Tibial nerve (tissue), 4 donors: ENCODE data around the gene PANX3. TPM values are rescaled to one million over a fixed set of nuclear protein-coding genes. Genes with fewer than 3 reads are reported as not detected.

Source experiments
- DNase-seq, 2 donors: peaks; one replicate each; pipeline ENCODE4 v3.0.0-alpha.2; 2019; ENCODE audit warnings: low spot score in 2 of 2
- H3K27ac ChIP-seq, 4 donors: fragments of 200-600 bp; sonication (generic) in 3 of 4; one replicate each; pipeline ENCODE4 v1.5.1; 2017 to 2019; ENCODE audit warnings: mild to moderate bottlenecking in 1 of 4
- H3K27me3 ChIP-seq, 2 donors: fragments of 200-600 bp; sonication (generic) in 1 of 2; one replicate each; pipeline versions ENCODE4 v1.5.1 to v1.6.0; 2017 to 2019
- H3K36me3 ChIP-seq, 3 donors: fragments of 200-600 bp; sonication (generic); one replicate each; pipeline ENCODE4 v1.5.1; 2018 to 2019
- H3K4me1 ChIP-seq, 4 donors: fragments of 200-600 bp; sonication (generic) in 3 of 4; one replicate each; pipeline ENCODE4 v1.5.1; 2017 to 2019
- H3K4me3 ChIP-seq, 4 donors: fragments of 200-600 bp; sonication (generic) in 3 of 4; one replicate each; pipeline ENCODE4 v1.5.1; 2017 to 2019; ENCODE audit warnings: mild to moderate bottlenecking in 1 of 4, moderate library complexity in 1 of 4
- H3K9me3 ChIP-seq, 4 donors: fragments of 200-600 bp; sonication (generic) in 3 of 4; one replicate each; pipeline ENCODE4 v1.5.1; 2017 to 2019
- CTCF ChIP-seq, 5 experiments: fragments of 200-600 bp in 3 of 5; fragments of 450-650 bp in 2 of 5; sonication (generic) in 3 of 5; IDR thresholded peaks; one replicate each; pipeline ENCODE4 v1.5.1; 2016 to 2019; ENCODE audit warnings: antibody characterized with exemption in 5 of 5, mild to moderate bottlenecking in 3 of 5, moderate library complexity in 2 of 5
- EP300 ChIP-seq, 2 donors: sonication (generic); formaldehyde crosslinking; IDR thresholded peaks; one replicate each; pipeline ENCODE4 v1.6.1; 2017; ENCODE audit warnings: antibody characterized with exemption in 2 of 2, mild to moderate bottlenecking in 1 of 2
- POLR2A ChIP-seq, 2 donors: fragments of 450-650 bp; IDR thresholded peaks; one replicate each; pipeline ENCODE4 v1.6.1; 2017; ENCODE audit warnings: antibody characterized with exemption in 2 of 2, mild to moderate bottlenecking in 2 of 2, moderate library complexity in 2 of 2
- WGBS, 2 donors: methylation state at CpG; one replicate each; pipeline ENCODE4 v1.1.5; 2018; 5-methylcytosine and 5-hydroxymethylcytosine counted together
- total RNA-seq, 4 donors: library from RNA; depleted of rRNA; stranded (reverse); fragments of >200 nt; gene quantifications; one replicate each; pipeline ENCODE4 v1.1.0, GENCODE V29; 2016

The PANX3 gene
- total RNA-seq, 4 donors from 2014 or later: not detected

GRCh38 chr11:124581817-124582216 is 29.4 kb upstream of the PANX3 start:
- no peak overlapping the region for H3K27ac ChIP-seq
- no peak for DNase-seq
- no peak overlapping the region for H3K4me3 ChIP-seq
- no peaks in the 10 kb centered on the region for H3K27me3 ChIP-seq
- H3K36me3 ChIP-seq: no peaks in the 10 kb centered on the region
- no peak for TF ChIP-seq POLR2A (IDR thresholded peaks at IDR 0.05)
- no peak for TF ChIP-seq EP300 (IDR thresholded peaks at IDR 0.05)
- TF ChIP-seq CTCF (IDR thresholded peaks at IDR 0.05): no peak
- no peaks in the 10 kb centered on the region for H3K4me1 ChIP-seq
- H3K9me3 ChIP-seq: no peaks in the 10 kb centered on the region
- WGBS, 2 donors: 49 to 70% methylated on average over 5 to 6 of the region's 6 CpGs

DNA sequence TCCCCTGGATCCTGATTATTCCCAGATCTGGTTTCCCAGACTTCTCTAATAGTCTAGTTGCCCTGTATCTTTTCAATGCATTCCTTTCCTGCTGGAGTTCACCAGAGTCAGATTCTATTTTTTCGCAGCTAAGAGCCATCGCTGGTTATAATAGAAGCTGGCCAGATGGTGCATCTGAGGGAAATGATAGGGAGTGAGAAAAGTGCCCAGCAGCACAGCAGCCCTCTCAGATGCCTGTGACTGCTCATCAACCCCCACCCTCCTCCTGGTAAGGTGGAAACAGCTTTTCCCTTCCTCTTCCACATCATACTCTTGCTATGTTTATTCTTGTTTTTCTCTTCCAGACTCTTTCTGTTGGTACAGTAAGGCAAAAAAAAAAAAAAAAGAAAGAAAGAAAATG is 28.7 kb upstream of the PANX3 start:
- Histone ChIP-seq H3K36me3 (no peaks in the 10 kb centered on the region), H3K9me3 (no peaks in the 10 kb centered on the region), H3K4me3 (no peak overlapping the region), H3K27ac (no peak overlapping the region), H3K27me3 (no peaks in the 10 kb centered on the region), H3K4me1 (no peaks in the 10 kb centered on the region)
- no peak for TF ChIP-seq CTCF (IDR thresholded peaks at IDR 0.05)
- 78 to 86% methylated on average over 2 of the region's 2 CpGs for WGBS, 2 donors
- no peak for DNase-seq

GRCh38 chr11:124583781-124584180 is 27.4 kb upstream of the PANX3 start:
- H3K9me3 ChIP-seq: no peaks in the 10 kb centered on the region
- no peak overlapping the region for H3K27ac ChIP-seq
- 79 to 82% methylated on average over 8 of the region's 8 CpGs for whole genome bisulfite sequencing, 2 donors
- H3K4me3 ChIP-seq: no peak overlapping the region
- no peaks in the 10 kb centered on the region for H3K27me3 ChIP-seq
- no peaks in the 10 kb centered on the region for H3K4me1 ChIP-seq
- no peak for DNase-seq
- TF ChIP-seq POLR2A (IDR thresholded peaks at IDR 0.05) (no peak), EP300 (IDR thresholded peaks at IDR 0.05) (no peak), CTCF (IDR thresholded peaks at IDR 0.05) (no peak)
- no peaks in the 10 kb centered on the region for H3K36me3 ChIP-seq

- Histone ChIP-seq H3K4me1 (no peaks in the 10 kb centered on the region), H3K36me3 (no peaks in the 10 kb centered on the region), H3K4me3 (no peak overlapping the region), H3K27me3 (no peaks in the 10 kb centered on the region), H3K27ac (no peak overlapping the region), H3K9me3 (no peaks in the 10 kb centered on the region)
- TF ChIP-seq POLR2A (IDR thresholded peaks at IDR 0.05) (no peak), CTCF (IDR thresholded peaks at IDR 0.05) (no peak), EP300 (IDR thresholded peaks at IDR 0.05) (no peak)
- WGBS, 2 donors: 61 to 62% methylated on average over 3 to 4 of the region's 4 CpGs
- DNase-seq: no peak
Observed at GRCh38 chr11:124584681-124585372, 26.4 kb upstream of the PANX3 start.

- H3K36me3 ChIP-seq: no peaks in the 10 kb centered on the region
- peak; percentile 43 to 68 for DNase-seq
- no peaks in the 10 kb centered on the region for H3K9me3 ChIP-seq
- H3K4me1 ChIP-seq: no peaks in the 10 kb centered on the region
- TF ChIP-seq POLR2A (IDR thresholded peaks at IDR 0.05): no peak
- peak; percentile 42 to 58 (median 55) for TF ChIP-seq CTCF (IDR thresholded peaks at IDR 0.05)
- H3K27ac ChIP-seq: no peak overlapping the region
- H3K27me3 ChIP-seq: no peaks in the 10 kb centered on the region
- H3K4me3 ChIP-seq: no peak overlapping the region
- WGBS, 2 donors: 47 to 54% methylated on average over 3 of the region's 3 CpGs
Observed at GRCh38 chr11:124586238-124586860, 24.9 kb upstream of the PANX3 start.
